ENCODE data around the gene DGKB.

DNA sequence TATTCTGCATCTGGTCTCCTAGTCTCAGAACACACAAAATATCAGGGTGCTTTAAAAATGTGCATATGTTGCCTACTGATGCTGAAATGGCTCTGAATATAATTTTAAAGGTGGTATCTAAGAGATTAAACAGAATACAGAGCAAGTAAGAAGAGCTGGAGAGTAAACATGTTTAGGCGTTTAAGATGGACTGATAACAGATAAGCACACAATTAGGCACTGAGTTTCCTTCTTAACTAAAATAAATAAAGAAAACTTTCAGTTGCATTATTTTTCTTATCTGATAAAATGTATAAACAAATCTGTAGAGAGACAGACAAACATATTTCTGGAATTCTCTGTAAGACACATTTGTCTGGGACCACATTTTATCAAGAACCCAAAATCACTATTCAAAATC lies 35.6 kb upstream of the DGKB start:
- TF ChIP-seq POLR2A (IDR thresholded peaks at IDR 0.05) = no peak
- TF ChIP-seq, protein P1, sequence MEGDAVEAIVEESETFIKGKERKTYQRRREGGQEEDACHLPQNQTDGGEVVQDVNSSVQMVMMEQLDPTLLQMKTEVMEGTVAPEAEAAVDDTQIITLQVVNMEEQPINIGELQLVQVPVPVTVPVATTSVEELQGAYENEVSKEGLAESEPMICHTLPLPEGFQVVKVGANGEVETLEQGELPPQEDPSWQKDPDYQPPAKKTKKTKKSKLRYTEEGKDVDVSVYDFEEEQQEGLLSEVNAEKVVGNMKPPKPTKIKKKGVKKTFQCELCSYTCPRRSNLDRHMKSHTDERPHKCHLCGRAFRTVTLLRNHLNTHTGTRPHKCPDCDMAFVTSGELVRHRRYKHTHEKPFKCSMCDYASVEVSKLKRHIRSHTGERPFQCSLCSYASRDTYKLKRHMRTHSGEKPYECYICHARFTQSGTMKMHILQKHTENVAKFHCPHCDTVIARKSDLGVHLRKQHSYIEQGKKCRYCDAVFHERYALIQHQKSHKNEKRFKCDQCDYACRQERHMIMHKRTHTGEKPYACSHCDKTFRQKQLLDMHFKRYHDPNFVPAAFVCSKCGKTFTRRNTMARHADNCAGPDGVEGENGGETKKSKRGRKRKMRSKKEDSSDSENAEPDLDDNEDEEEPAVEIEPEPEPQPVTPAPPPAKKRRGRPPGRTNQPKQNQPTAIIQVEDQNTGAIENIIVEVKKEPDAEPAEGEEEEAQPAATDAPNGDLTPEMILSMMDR (IDR thresholded peaks at IDR 0.05) = no peak

Measured in adrenal gland (tissue), 5 donors.